EH (cell line): ENCODE results near the gene OR6Y1.

ENCODE experiments used
- DNase-seq: peaks from one replicate; pipeline ENCODE4 v3.0.0-alpha.2; 2015; ENCODE audit warnings: low read depth

Gene OR6Y1, protein sequence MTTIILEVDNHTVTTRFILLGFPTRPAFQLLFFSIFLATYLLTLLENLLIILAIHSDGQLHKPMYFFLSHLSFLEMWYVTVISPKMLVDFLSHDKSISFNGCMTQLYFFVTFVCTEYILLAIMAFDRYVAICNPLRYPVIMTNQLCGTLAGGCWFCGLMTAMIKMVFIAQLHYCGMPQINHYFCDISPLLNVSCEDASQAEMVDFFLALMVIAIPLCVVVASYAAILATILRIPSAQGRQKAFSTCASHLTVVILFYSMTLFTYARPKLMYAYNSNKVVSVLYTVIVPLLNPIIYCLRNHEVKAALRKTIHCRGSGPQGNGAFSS

DNA sequence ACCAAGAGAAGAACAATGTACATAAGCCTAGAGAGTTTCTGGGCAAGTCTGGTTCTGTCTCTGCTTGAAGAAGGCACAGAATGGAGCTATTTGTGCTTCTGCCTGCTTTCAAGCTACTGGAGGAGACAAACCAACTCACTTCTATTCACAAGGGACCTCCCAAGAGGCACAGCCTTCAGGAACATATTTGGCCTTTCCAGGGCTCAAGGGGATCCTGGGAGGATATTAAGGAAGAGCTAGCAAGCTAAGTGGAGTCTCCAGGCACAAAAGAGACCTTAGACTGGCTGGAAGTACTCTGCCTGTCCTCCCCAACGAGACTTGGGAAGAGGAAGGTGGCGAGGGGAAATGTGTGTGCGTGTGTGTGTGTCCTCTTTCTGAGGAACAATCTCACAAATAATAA, at the start of gene OR6Y1:
Gene OR6Y1 (minus strand): TSS at position 54 of the 400 bp plus-strand sequence. CDS start 6,300 bp downstream, outside the sequence.
- no peak for DNase-seq

DNA sequence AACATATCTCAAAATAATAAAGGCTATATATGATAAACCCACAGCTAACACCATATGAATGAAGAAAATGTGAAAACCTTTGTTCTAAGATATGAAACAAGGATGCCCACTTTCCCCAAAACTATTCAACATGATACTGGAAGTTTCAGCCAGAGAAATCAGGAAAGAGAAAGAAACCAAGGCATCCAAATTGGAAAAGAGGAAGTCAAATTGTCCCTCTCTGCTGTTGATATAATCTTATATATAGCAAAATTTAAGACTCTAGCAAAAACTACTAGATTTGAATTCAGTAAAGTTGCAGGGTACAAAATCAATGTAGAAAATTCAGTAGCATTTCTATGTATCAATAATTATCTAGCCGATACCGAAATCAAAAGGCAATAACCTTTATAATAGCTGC, 46.5 kb upstream of the OR6Y1 start:
- DNase-seq: no peak

DNA sequence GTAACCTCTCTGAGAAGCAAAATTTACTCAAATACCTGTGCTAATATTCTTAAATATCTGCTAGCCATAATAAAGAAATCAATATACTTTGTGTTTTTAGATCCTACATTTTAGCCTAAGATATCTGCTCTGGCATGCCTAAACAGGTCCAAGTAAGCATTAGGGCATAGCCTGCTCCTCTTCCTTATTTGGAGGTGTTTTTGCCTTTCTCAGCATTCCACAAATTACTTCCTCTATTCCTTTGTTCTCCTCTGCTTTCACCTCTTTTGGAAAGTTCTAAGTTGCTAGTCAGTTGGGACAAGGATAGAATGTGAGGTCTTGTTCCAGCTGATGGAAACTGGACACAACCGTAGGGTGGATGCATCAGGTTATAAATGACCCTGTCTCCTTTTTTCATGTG, 32.7 kb upstream of the OR6Y1 start:
- no peak for DNase-seq

DNA sequence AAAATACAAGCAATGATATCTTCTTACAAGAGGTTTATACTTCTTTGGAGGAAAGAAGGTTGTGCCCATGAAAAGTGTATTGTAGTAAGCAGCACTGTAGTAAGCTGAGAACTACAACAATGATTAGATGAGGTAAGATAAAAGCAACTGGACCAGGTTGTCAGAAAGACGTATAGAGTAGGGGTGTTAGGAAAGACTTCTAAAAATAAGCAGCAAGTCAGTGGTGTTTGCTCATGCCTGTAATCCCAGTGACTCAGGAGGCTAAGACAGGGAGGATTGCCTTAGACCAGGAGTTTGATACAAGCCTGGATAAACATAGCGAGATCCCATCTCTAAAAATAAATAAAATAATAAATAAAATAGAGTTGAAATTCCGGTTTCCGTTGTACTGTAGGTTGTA, 29.8 kb upstream of the OR6Y1 start:
- DNase-seq: no peak

DNA sequence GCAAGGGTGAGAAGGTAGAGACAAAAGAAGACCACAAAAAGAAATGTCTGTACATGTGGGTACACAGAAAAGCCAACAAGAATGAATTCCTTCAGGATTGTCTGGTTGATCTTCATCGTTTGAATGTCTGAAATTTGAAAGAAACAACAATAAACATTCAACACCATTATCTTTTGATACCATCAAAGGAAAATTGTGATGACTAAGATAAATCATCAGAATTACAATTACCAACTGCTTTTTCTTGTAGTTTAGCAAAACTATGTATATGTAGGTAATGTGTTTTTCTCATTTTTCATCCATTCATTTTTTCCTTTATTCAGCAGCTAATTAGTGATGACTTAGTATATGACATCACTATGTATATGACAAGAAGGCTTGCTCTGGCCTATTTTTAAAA, 25.5 kb upstream of the OR6Y1 start, which contains the start of gene OR10X1:
Gene OR10X1 (minus strand): TSS at position 167 of the 400 bp plus-strand sequence. CDS start 0 bp downstream, at position 167.
- no peak for DNase-seq

DNA sequence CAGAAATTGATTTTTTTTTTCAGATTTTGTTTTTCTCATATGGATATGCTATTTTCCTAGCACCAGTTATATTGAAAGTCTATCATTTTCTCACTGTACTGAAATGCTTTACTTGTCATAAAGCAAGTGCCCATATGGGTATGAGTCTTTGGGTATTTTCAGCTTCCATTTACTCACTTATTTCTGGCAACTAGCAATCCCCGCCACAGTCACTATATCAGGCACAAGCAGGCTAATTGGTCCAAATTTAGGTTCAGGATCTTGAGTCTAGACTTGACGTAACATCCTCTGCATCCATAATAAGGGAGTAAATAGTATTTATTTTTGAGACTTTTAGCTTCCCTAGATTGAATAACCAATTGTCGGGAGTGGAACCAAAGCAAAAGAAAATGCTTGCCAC, 23.4 kb upstream of the OR6Y1 start:
- DNase-seq: no peak

DNA sequence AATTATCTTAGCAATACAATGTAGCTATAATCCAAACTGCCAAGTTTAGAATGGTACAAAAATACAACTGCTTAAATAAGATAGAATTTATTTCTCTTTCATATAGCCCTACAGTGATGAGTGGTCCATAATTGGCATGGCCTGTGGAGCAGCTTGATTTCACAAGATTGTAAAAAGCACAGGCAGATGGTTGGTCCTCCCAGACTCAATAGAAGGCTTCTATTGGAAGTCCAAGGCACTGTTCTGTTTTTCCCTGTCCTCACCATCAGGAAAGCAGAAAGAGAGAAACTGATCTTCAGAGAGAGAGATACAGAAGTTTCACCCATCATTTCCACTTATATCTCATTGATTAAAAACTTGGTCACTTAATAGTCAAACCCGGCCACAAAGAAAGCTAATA, 18.0 kb upstream of the OR6Y1 start:
- DNase-seq: no peak

DNA sequence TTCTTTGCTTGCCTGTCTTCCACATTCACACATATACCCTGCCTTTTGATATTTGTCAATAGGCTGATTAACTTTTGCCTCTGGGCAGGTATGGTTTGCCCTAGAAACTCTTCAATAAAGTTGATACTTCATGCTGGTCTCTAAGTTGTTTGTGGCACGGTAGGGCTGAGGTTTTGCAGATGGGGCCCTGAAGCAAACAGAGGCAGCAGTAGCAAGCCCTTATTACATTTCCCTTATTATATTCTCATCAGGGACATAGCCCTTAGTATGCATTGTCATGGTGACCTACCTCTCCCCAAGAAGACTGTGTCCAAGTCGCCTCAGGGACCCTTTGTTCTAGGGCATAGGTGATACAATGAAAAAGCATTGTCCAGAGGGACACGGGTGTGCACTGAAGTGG, 16.3 kb upstream of the OR6Y1 start, which contains the start of gene OR6P1:
Gene OR6P1 (minus strand): TSS at position 101 of the 400 bp plus-strand sequence. CDS start 6,976 bp downstream, outside the sequence.
- no peak for DNase-seq

DNA sequence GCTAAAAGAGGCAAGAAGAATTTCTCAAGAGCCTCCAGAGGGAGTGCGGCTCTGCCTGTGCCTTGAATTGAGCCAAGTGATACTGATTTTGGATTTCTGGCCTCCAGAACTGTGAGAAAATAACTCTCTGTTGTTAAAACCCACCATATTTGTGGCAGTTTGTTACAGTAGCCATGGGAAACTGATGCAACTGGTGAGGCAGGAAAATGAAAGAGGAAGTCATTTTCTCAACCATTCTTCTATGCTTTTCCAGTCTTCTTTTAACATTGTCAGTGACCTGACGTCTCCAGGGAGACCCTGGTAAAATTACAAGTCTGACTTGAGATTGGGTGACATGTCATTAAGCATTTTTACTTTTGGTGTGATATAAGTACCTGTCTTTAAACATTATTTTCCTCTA, 10.4 kb upstream of the OR6Y1 start:
- no peak for DNase-seq

DNA sequence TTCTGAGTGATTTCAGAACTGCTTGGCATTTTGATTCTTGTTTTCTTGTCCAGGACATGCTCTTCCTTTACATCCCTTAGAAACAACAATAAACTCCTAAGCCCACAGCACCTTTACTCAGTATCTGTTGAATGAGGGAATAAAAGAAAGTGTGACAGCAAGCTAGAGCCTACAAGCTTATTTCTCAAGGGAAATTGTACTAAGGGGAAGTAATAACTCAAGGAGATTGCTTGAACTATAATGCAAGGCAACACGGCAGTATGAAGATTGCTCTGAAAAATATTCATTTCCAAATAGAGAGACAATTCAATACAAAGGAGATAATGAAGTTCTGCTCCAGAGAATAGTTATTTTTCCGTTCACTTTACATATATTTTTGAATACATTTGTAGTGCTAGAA, 9.6 kb upstream of the OR6Y1 start:
- no peak for DNase-seq

DNA sequence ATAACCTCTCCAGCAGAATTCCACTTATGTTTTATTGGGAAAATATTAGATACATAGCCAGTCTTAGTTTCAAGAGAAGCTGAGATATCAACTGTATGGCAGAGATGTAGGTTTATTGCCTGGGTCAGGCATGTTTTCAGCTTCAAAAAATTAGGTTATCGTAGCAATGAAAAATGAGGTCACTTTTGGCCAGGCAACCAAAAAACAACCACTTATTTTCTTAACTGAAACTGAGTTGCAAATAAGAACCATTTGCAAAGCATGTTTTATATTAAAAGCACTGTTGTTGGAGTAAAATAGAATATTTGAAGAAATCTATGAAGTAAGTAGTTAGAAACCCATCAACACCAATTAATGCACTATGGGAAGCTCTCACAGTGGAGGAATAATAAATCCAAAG, 5.5 kb upstream of the OR6Y1 start:
- DNase-seq: no peak

DNA sequence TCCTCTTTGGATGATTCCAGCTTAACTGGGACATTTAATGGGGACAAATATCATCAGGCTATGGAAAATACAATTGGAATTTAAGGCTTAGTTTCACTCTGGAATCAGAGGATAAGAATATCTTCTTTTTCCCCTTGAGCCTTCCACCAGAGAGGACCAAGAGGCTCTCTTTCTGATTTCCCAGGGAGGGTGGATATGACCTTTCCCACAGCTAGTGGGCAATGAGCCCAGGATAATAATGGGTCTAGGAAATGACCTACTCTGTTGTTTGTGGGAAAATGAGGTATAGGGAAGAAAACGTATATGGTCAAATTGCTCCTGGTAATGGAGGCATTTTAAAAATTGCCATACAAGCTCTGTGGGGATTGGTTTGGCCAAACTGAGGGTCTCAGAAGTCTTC, 1.9 kb downstream of the OR6Y1 start:
- no peak for DNase-seq

DNA sequence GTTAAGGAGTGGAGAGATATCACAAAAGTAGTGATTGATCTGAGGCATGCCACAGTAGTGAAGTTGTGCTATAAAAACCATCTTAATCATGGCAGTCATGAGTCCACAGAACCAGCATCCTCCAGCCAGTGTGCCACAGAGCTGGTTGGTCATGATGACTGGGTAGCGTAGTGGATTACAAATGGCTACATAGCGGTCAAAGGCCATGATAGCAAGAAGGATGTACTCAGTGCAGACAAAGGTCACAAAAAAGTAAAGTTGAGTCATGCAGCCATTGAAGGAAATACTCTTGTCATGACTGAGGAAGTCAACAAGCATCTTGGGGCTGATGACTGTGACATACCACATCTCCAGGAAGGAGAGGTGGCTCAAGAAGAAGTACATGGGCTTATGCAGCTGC, 6.7 kb downstream of the OR6Y1 start:
- DNase-seq: no peak

DNA sequence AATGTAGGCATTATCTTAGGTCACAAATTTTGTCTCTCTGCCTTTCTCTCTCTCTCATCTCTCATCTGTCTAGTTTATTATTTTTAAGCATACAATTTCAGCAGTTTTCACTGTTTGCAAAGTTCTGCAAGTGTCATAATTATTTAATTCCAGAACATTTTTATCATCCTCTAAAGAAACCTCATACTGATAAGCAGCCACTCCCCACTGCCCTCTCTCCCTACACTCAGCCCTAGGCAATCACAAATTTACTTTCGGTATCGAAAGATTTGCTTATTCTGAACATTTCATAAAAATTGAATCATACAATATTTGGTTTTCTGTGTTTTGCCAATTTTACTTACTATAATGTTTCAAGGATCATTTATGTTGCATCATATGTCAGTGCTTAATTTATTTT, 16.6 kb downstream of the OR6Y1 start:
- DNase-seq: no peak

DNA sequence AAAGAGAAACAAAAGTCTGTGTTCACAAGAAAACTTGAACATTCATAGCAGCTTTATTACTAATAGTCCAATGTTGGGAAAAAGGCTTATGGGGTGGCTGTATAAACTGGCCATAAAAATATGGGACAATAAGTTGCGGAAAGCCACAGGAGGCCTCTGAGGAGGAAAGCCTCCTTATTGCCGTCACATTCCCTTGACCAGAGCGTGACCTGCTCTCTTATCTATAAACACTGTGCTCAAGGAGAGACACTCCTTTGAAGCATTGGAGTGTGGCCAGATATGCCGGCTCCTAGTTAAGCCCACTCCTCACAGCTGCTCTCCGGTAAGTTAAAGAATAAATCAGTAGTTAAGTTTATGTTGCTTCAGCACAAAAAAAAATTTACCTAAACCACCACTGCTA, 19.7 kb downstream of the OR6Y1 start:
- DNase-seq: no peak

DNA sequence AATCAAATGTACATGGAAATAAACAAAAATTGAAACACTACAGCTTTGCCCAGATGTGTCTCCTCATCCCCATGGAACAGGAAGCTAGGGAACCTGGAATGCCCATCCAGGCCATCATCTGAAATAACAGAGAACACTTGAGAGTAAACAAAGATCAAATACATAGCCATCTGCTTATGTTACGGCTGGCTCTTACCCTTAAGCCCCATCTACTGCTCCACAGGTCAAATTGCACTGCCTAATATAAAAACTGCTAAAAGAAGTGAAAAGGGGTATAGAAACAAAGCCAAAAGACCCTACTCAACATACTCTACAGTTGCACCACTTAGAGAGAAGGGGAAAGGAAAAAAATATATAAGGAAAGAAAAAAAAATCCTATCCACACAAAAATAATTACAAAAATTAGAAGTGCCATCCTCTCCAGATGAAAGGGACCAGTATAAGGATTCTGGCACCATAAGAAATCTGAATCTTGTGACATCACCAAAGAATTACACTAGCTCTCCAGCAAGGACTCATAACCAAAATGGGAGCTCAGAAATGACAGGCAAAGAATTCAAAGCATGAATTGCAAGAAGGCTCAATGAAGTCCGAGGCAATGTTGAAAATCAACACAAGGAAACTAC, 26.9 kb downstream of the OR6Y1 start:
- peak; percentile 40 for DNase-seq

DNA sequence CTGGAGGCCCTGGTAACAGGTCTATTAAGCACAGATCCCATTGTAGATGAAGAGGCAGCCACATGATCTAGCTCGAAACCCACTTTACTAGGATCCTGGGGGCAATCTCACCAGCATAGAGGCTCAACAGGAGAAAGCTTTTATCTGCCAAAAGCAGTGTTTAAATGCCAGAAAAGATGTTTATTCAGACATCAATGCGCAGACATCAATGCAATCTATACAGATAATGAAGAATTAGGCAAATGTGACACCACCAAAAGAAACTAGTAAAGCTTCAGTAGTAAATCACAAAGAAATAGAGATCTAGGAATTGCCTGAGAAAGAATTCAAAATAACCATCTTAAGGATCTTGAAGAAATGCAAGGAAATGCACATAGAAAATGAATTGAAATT, 32.5 kb downstream of the OR6Y1 start:
- no peak for DNase-seq

DNA sequence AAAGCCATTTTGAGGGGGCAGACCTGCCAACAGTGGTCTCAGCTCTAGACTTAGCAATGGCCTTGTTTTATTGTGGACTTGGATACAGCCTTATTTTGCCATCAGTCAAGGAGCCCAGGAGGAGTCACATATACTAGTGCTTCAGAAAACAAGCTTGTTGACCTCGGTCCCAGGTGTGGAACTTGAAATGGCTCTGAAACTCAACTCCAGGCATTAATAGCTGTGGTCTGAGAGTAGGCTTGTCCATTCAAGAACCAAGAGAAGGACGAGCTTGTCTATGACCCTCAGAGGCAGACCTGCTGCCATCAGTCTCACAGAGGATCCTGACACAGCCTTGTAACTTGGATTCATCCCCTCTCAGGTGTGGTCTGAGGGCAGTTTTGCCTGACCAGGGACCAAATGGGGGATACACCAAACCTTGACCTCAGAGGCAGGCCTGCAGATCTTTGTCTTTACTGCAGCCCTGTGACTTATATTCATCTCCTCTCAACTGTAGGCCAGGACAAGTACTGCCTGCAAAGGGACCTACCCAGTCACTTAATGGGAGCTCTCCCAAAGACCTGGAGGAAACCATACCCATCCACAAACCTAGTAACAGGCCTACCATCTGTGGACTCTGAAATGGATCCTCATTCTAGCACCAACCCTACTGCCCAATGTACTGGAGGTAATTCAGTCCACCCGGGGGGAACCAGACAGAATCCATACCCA, 33.1 kb downstream of the OR6Y1 start:
- no peak for DNase-seq

DNA sequence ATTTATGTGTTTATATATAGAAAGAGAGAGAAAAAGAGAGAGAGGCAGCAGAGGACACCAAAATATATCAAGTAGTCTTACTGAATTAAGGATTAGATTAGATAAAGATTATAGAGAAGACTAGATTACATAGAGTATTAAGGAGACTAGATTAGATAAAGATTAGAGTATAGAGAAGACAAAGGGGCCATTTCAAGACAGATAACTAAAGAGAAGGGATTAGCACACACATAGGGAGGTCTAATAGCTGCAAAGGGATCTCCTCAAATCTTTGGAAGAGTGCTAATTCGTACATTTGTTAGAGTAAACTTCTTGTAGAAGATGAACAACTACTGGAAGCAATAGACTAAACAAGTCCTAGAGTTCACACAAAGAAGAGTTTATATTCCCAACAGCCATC, 34.2 kb downstream of the OR6Y1 start:
- no peak for DNase-seq

DNA sequence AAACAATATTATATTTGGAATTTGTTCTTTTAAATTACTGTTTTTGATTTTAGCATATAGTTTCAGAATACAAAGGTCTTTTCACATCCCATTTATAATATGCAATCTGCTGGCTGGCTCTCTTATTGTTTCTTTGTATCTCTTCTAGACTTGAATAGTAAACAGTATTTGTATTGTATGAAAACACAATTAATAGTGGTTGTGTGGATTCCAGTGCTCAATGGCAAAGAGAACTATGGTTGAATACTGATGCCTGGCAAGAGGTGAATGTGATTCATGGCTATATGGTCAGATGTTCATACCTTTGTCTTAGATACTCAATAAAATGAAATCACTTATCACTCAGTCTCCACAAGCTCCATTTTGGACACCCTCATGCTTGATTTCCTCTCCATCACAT, 37.2 kb downstream of the OR6Y1 start:
- no peak for DNase-seq

DNA sequence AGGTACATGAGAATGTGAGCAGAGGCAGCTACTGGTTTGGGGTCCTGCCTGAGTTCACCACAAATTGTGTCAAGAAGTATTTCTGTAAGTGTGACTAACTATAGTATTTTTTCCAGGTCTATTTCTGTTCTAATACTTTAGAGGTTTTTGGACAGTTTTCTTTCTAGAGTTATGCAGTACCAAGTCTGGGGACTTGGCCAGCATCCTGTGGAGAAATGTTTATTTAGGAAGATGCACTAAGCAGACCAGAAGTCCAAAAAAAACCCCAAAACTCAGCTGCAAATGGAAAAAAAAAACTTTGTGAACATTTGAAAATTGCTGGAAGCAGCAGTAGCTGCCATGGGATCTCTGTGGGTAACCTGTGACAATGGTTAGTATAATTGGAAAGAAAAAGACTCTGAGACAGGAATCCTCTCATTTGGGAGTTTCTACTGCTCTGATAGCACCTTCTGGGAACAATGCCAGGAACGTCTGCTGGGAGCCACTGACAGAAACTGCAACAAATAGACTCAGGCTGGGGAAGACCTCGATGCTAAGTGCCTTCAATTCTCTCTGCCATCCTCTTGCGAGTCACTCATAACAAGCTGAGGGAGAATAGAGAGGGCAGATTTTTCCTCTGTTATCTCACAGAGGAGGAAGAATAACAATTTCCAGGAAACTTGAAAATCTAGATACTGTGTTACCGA, 44.6 kb downstream of the OR6Y1 start:
- no peak for DNase-seq

DNA sequence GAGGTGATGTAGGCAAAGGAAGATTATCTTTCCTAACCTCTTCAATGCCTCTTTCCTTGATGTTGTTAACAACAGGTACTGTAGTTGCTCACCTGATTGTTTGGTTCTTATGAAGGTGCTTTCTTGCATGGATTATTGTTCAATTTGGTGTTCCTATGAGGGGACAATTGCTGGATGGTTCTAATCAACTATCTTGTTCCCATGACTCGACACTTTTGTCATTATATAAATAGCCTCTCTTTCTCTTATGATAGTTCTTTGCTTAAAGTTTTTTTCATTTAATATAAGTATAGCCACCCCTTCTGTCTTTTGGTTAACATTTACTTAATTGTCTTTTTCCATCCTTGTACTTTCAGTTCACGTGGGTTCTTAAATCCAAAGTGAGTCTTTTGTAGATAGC, 46.7 kb downstream of the OR6Y1 start:
- no peak for DNase-seq
